GM18519 (cell line): ENCODE results near the gene CBX2.
A peak's percentile ranks its signal among the peaks of the same experiment; 100 is the strongest.
"Not testable (repeated sequence)": the region's sequence is repeated elsewhere in the genome, so short reads cannot be mapped to it uniquely, and the experiment has no call there.

Source experiments
- ATAC-seq: cut with Tn5 transposase; IDR thresholded peaks from one replicate; pipeline ENCODE4 v1.9.1; 2021; ENCODE audit warnings: mild to moderate bottlenecking, moderate library complexity; ENCODE audit not compliant: unreplicated experiment, low FRiP score

The CBX2 gene

DNA sequence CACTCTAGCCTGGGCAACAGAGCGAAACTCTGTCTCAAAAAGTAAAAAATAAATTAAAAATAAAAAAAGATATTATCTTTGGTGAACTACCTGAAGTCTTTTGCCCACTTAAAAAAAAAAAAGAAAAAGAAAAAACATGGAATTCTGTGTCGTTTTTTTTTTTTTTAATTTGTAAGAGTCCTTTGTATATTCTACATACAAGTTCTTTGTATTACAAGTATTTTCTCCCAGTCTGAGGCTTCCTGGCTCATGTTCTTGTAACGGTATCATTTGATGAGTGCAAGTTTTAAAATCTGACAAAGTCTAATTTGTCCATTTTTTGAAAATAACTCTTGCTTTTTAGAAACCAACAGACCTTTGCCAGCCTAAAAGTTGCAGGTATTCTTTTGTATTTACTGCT is 12.2 kb upstream of the CBX2 start:
- no peak for ATAC-seq

- no peak for ATAC-seq
Measured at GRCh38 chr17:79769570-79770506, 8.1 kb upstream of the CBX2 start.

DNA sequence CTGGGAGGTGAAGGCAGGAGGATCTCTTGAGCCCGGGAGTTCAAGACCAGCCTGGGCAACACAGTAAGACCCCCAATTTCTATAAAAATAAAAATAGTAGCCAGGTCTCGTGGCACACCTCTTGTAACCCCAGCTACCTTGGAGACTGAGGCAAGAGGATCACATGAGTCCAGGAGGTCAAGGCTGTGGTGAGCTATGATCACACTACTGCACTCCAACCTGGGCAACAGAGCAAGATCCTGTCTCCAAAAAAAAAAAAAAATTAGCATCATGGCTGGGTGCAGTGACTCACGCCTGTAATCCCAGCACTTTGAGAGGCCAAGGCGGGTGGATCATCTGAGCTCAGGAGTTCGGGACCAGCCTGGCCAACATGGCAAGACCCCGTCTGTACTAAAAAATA is 6.7 kb upstream of the CBX2 start:
- no peak for ATAC-seq

DNA sequence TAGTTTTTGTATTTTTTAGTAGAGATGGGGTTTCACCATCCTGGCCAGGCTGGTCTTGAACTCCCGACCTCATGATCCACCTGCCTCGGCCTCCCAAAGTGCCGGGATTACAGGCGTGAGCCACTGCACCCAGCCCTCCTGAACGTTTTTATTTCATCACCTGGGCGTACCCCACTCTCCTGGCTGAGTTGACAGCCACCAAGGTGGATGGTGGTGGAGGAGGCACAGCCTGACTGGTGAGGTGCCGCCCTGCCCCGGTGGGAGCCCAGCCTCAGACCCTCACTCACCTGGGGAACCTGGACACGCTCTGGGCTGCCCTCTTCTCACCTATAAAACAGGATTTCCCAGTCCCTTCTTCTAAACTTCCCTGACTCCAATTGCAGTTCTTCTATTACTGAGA is 5.2 kb upstream of the CBX2 start:
- ATAC-seq, result not testable (repeated sequence)

DNA sequence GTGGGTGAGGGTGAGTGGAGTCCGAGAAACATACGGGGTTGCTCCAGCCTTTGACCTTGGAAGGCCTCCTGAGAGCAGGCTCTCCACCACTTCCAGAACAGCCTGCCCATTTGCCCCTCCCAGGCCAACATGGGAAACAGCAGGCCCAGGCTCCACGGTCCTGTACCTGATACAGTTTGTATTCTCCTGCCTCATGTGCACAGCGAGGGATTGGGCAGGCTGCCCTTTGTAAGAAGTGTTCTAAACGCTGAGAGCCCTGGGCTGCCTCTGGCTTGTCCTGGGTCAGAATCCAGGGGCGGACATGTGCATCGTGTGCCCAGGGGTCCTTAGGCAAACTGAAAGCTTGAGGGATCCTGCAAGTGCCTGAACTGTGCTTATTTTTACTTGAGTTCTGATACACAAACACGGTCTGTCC is 3.4 kb upstream of the CBX2 start:
- ATAC-seq, result no peak

- ATAC-seq, result no peak
Measured at GRCh38 chr17:79775632-79776031, 2.3 kb upstream of the CBX2 start.

GRCh38 chr17:79776376-79777119 is 1.4 kb upstream of the CBX2 start:
- ATAC-seq, result no peak

GRCh38 chr17:79777120-79777893 is 641 bp upstream of the CBX2 start:
- peak; percentile 14 for ATAC-seq

- no peak for ATAC-seq
Measured at GRCh38 chr17:79778504-79779083, 646 bp downstream of the CBX2 start.

GRCh38 chr17:79779084-79779529 is 1.2 kb downstream of the CBX2 start:
- ATAC-seq, result no peak

GRCh38 chr17:79779661-79780365 is 1.9 kb downstream of the CBX2 start:
- ATAC-seq, result no peak

DNA sequence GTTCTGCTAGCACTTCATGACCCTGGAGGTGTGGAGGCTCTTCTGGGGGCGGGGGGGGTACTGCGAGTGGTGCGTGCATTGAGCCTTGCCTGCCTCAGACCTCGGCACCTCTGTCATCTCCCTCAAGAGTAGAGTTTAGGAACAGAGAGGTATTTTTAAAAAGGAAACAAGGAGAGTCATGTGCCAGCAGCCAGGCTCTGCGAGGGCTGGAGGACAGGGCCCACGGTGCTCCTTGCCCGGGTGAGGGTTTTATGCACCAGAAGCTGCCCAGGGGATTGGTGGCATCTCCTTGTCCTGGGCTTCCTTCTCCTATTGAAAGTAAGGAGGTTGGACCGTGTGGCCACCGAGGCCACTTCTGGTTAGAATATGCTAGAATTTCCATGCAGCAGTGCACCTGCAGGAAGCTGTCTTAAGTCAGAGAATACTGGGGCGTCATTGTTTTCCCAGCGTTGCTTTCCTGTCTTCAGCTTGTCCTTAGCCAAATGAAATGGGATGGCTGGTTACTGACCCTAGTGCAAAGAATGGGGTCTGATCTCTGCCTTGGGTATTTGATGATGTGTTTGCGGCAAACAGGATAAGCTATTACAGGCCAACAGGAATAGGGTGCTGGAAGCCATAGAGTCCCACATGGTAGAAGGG is 3.2 kb downstream of the CBX2 start:
- ATAC-seq, result no peak

DNA sequence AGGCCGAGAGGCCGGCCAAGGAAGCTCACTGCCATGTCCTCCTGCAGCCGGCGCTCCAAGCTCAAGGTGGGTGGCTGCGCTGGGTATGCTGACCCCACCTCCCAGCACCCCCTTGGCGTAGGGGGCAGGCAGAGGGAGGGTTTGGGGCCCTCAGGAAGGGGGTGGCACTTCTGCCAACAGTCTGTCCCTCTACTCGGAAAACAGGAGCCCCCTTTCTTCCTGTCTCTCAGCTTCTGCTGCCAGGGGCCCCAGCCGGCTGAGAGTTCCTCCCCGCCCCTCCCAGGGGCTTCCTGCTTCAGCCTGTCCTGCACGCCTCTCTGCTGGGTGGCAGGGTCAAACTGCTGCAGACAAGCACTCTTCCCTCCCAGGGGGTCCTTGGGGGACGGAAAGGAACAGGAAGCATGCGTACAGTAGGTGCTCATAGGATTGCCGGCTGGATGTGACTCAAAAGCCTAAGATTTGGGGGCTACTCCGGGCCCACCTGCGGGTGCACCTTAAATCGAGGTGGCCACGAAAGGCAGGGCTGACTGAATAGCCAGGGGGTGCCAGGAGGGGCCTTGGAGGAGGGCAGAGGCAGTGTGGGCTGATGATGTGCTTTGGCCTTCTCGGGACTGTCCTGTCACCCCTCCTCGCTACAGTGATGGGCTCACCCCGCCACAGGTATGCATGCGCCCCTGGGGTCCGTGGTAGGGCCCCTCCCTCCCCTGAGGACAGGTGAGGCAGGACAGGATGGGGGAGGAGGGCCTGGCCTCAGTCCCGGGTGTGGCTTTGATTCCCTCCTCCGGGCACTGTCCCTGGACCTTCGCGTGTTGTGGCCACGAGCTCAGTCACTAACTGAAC is 4.0 kb downstream of the CBX2 start:
- no peak for ATAC-seq

DNA sequence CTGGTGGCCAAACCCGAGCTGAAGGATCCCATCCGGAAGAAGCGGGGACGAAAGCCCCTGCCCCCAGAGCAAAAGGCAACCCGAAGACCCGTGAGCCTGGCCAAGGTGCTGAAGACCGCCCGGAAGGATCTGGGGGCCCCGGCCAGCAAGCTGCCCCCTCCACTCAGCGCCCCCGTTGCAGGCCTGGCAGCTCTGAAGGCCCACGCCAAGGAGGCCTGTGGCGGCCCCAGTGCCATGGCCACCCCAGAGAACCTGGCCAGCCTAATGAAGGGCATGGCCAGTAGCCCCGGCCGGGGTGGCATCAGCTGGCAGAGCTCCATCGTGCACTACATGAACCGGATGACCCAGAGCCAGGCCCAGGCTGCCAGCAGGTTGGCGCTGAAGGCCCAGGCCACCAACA is 5.9 kb downstream of the CBX2 start:
- no peak for ATAC-seq

DNA sequence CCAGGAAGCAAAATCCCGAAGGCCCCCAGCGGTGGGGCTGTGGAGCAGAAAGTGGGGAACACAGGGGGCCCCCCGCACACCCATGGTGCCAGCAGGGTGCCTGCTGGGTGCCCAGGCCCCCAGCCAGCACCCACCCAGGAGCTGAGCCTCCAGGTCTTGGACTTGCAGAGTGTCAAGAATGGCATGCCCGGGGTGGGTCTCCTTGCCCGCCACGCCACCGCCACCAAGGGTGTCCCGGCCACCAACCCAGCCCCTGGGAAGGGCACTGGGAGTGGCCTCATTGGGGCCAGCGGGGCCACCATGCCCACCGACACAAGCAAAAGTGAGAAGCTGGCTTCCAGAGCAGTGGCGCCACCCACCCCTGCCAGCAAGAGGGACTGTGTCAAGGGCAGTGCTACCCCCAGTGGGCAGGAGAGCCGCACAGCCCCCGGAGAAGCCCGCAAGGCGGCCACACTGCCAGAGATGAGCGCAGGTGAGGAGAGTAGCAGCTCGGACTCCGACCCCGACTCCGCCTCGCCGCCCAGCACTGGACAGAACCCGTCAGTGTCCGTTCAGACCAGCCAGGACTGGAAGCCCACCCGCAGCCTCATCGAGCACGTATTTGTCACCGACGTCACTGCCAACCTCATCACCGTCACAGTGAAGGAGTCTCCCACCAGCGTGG is 6.5 kb downstream of the CBX2 start:
- ATAC-seq, result no peak

DNA sequence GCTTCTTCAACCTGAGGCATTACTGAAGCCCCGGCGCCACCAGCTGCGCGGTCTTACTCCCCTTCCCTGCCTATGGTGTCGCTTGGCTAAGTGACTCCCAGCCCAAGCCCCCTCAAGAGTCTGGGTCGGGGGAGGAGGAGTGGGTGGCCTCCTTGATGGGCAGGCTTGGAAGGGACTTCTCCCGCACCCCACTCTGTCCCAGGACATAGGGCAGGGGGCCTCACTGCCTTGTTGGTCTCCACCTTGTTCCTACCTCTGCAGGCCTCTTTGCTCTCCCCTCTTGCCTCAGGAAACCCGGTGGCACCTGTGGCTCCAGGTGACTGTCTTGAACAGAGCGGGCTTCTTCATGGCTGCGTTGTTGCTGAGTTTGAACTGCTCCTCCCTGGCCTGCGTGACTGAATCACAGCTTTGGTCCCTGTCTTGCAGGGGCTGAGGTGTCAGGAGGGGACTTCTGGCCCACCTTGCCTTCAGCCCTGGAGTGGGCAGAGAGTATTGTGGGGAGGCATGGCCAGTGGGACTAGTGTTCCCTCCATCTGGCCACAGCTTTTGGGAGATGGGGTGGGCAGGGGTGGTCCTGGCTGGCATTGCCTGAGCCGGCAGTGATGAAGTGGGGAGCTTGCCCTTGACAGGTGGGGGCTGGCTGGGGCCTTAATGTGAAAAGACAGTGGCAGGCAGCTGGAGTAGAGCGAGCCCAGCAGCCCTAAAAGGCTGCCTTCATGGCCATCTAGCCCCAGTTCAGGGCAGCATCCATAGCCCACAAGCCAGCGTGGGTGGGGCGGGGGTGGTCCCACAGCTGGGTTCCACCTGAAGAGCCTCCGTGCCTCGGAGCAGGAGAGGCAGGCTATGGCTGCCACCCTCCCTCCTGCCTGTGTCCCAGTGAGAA is 7.3 kb downstream of the CBX2 start:
- ATAC-seq, result no peak
